Loucy (cell line): ENCODE measurements around the gene TMEM95.
"Not testable (repeated sequence)": the region's sequence is repeated elsewhere in the genome, so short reads cannot be mapped to it uniquely, and the experiment has no call there.

Source experiments
- H2AFZ ChIP-seq: fragments of 200-600 bp; sonication (generic); 2 replicates; pipeline ENCODE4 v1.6.0; 2016; ENCODE audit warnings: antibody characterized with exemption, mild to moderate bottlenecking, low read length, moderate library complexity
- H3F3A ChIP-seq: fragments of 200-600 bp; 2 replicates; pipeline ENCODE4 v1.6.0; 2016; ENCODE audit warnings: antibody characterized with exemption, low read depth, mild to moderate bottlenecking
- H3K27me3 ChIP-seq: fragments of 200-600 bp; sonication (generic); 2 replicates; pipeline ENCODE4 v1.6.1; 2014; ENCODE audit warnings: low read length, mild to moderate bottlenecking; ENCODE audit not compliant: insufficient read depth, poor library complexity, severe bottlenecking
- H3K36me3 ChIP-seq: fragments of 200-600 bp; sonication (generic); 2 replicates; pipeline ENCODE4 v1.6.1; 2016; ENCODE audit warnings: low read length; ENCODE audit not compliant: insufficient read depth
- H3K4me1 ChIP-seq: fragments of 200-600 bp; sonication (generic); 2 replicates; pipeline ENCODE4 v1.5.1; 2014; ENCODE audit warnings: low read length, mild to moderate bottlenecking; ENCODE audit not compliant: insufficient read depth, poor library complexity, severe bottlenecking
- H3K4me2 ChIP-seq: fragments of 200-600 bp; sonication (generic); 2 replicates; pipeline ENCODE4 v1.6.0; 2014; ENCODE audit warnings: antibody characterized with exemption, low read length, low read depth, mild to moderate bottlenecking; ENCODE audit not compliant: poor library complexity, severe bottlenecking
- H3K4me3 ChIP-seq: fragments of 200-600 bp; sonication (generic); 2 replicates; pipeline ENCODE4 v1.5.1; 2014; ENCODE audit warnings: low read length, mild to moderate bottlenecking, mixed read lengths; ENCODE audit not compliant: poor library complexity, severe bottlenecking
- H3K79me2 ChIP-seq: fragments of 200-600 bp; sonication (generic); 2 replicates; pipeline ENCODE4 v1.6.1; 2014; ENCODE audit warnings: low read length; ENCODE audit not compliant: insufficient read depth
- H3K9ac ChIP-seq: fragments of 200-600 bp; sonication (generic); 2 replicates; pipeline ENCODE4 v1.6.0; 2014; ENCODE audit warnings: mild to moderate bottlenecking, low read depth, low read length, moderate library complexity; ENCODE audit not compliant: poor library complexity, severe bottlenecking
- H3K9me2 ChIP-seq: fragments of 200-600 bp; sonication (generic); replicated peaks from 2 replicates; pipeline ENCODE4 v1.6.1; 2016; ENCODE audit warnings: low read depth, low read length, mixed read lengths
- H3K9me3 ChIP-seq: fragments of 200-600 bp; sonication (generic); 2 replicates; pipeline ENCODE4 v1.6.1; 2014; ENCODE audit warnings: mild to moderate bottlenecking, antibody characterized with exemption, low read length, low read depth; ENCODE audit not compliant: insufficient read depth
- H4K20me1 ChIP-seq: fragments of 200-600 bp; sonication (generic); 2 replicates; pipeline ENCODE4 v1.6.0; 2014; ENCODE audit warnings: antibody characterized with exemption, low read length, mild to moderate bottlenecking; ENCODE audit not compliant: insufficient read depth, poor library complexity, severe bottlenecking
- CTCF ChIP-seq: fragments of 200-600 bp; sonication (generic); conservative IDR thresholded peaks from 2 replicates; pipeline ENCODE4 v1.5.1; 2014; ENCODE audit warnings: mild to moderate bottlenecking, antibody characterized with exemption, low read length
- EZH2phosphoT487 ChIP-seq: fragments of 200-600 bp; IDR thresholded peaks from 2 replicates; pipeline ENCODE4 v1.6.1; 2018; ENCODE audit warnings: antibody characterized with exemption, mild to moderate bottlenecking, moderate library complexity, borderline replicate concordance

TMEM95 gene

GRCh38 chr17:7329997-7330637, 24.8 kb upstream of the TMEM95 start:
- Histone ChIP-seq H3K79me2 (peaks cover 24% of the 10 kb centered on the region), H2AFZ (peak overlapping the region; percentile 78), H3K4me1 (peaks cover 31% of the 10 kb centered on the region), H3F3A (no peaks in the 10 kb centered on the region), H3K9ac (peak overlapping the region; percentile 76), H3K4me2 (peak overlapping the region; percentile 77), H3K4me3 (peak overlapping the region; percentile 84), H3K27me3 (no peaks in the 10 kb centered on the region), H3K9me3 (no peaks in the 10 kb centered on the region), H4K20me1 (peaks cover 5% of the 10 kb centered on the region), H3K36me3 (no peaks in the 10 kb centered on the region), H3K9me2 (no peaks in the 10 kb centered on the region)
- TF ChIP-seq EZH2phosphoT487 = no peak
- no peak for TF ChIP-seq CTCF

- Histone ChIP-seq H3K4me1 (peaks cover 37% of the 10 kb centered on the region), H3K36me3 (no peaks in the 10 kb centered on the region), H3F3A (no peaks in the 10 kb centered on the region), H3K4me3 (peak overlapping the region; percentile 84), H3K9ac (peak overlapping the region; percentile 76), H2AFZ (peak overlapping the region; percentile 78; the same call in 1 of the 2 replicates), H3K9me2 (no peaks in the 10 kb centered on the region), H3K4me2 (peak overlapping the region; percentile 77), H3K79me2 (peaks cover 29% of the 10 kb centered on the region), H4K20me1 (peaks cover 5% of the 10 kb centered on the region), H3K27me3 (no peaks in the 10 kb centered on the region), H3K9me3 (no peaks in the 10 kb centered on the region)
- no peak for TF ChIP-seq EZH2phosphoT487
- no peak for TF ChIP-seq CTCF
These were observed 24.3 kb upstream of the TMEM95 start for GRCh38 chr17:7330638-7331015.

- H3K9ac ChIP-seq = peak overlapping the region; percentile 30
- H3K9me2 ChIP-seq = no peaks in the 10 kb centered on the region
- peaks cover 43% of the 10 kb centered on the region for H3K4me1 ChIP-seq
- peaks cover 39% of the 10 kb centered on the region for H3K79me2 ChIP-seq
- H3K4me2 ChIP-seq = no peak overlapping the region
- H4K20me1 ChIP-seq = peaks cover 6% of the 10 kb centered on the region
- no peak for TF ChIP-seq EZH2phosphoT487
- no peak for TF ChIP-seq CTCF
- H3K36me3 ChIP-seq = no peaks in the 10 kb centered on the region
- no peaks in the 10 kb centered on the region for H3K27me3 ChIP-seq
- no peak overlapping the region for H3K4me3 ChIP-seq
- H3K9me3 ChIP-seq = no peaks in the 10 kb centered on the region
- H3F3A ChIP-seq = 0 out of 2 replicates have a peak, but pooled peaks cover 2% of the 10 kb centered on the region
- H2AFZ ChIP-seq = no peak overlapping the region
These were observed 22.8 kb upstream of the TMEM95 start for GRCh38 chr17:7332111-7332510.

DNA sequence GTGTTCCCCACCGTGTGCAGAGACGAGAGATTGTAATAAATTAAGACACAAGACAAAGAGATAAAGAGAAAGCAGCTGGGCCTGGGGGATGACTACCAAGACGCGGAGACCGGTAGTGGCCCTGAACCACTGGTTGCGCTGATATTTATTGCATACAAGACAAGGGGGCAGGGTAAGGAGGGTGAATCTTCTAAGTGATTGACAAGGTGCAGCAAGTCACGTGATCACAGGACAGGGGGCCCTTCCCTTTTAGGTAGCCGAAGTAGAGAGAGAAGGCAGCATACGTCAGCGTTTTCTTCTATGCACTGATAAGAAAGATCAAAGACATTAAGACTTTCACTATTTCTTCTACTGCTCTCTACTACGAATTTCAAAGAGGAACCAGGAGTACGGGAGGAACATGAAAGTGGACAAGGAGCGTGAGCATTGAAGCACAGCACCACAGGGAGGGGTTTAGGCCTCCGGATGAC, 22.3 kb upstream of the TMEM95 start:
- Histone ChIP-seq H4K20me1 (peaks cover 10% of the 10 kb centered on the region), H3K79me2 (peaks cover 39% of the 10 kb centered on the region), H3K4me1 (peaks cover 45% of the 10 kb centered on the region)
- H3F3A ChIP-seq, H3K36me3 ChIP-seq, H3K9me2 ChIP-seq, H3K9me3 ChIP-seq, H3K27me3 ChIP-seq, H2AFZ ChIP-seq, H3K4me3 ChIP-seq, H3K4me2 ChIP-seq, H3K9ac ChIP-seq: not testable (repeated sequence)
